Measurements from ENCODE around the gene PDE10A.

Gene PDE10A

GRCh38 chr6:165306955-165307354 is 356.1 kb downstream of the PDE10A start:
- H3K9me3 ChIP-seq (ENCODE audit: control insufficient read depth in 2 of 2, low read length in 2 of 2) = no peaks in the 10 kb centered on the region
- no peak overlapping the region for H3K9ac ChIP-seq (ENCODE audit: low read depth in 1 of 2, low read length in 2 of 2)
- H3K36me3 ChIP-seq (ENCODE audit: control insufficient read depth in 2 of 2, insufficient read depth in 2 of 2, low read length in 2 of 2) = no peaks in the 10 kb centered on the region
- no peaks in the 10 kb centered on the region for H3K27me3 ChIP-seq (ENCODE audit: control insufficient read depth in 2 of 2, insufficient read depth in 2 of 2, low read length in 2 of 2)
- H3K4me1 ChIP-seq (ENCODE audit: control insufficient read depth in 2 of 2, insufficient read depth in 2 of 2, low read length in 2 of 2) = no peaks in the 10 kb centered on the region
- H3K4me3 ChIP-seq (ENCODE audit: low read length in 2 of 2) = no peak overlapping the region
- no peak overlapping the region for H3K27ac ChIP-seq (ENCODE audit: low read depth in 2 of 2, low read length in 2 of 2)

DNA sequence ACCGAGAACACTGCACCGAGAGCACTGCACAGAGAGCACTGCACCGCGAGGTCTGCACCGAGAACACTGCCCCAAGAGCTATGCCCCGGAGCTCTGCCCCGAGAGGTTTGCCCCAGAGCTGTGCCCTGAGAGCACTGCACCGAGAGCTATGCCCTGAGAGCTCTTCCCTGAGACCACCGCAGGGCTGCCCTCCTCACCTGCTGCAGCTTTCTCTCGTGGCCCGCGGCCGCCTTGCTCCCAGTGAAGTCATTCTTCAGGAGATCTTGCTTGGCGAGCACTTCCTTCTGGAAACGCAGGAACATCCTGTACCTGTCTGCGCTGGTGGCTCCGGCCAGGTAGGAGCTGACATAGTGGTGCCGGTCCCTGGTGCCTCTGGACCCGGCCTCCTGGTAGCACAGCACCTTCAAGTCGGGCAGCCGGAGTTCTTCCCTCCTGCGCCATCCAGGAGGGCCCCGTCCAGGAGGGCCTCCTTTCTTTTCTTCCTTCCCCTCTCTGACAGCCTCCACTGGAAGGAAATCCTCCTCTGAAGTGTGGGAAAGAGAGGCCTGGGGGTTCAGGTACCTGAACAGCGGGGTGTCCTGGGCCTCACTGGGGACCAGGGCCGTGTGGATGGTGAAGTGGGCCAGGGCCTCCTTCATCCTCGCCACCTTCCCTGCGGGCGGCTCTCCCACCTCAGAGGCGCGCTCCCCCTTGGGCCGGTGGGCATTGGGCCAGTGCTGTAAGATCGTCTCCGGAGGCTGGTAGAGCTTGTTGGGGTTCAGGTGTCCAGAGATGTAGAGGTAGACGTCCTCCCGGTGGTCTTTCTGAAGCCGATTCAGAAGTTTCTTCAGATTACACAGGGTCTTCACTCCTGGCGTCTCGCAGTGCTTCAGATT is 361.4 kb downstream of the PDE10A start:
- Histone ChIP-seq H3K9ac (ENCODE audit: low read depth in 1 of 2, low read length in 2 of 2) (no peak overlapping the region), H3K9me3 (ENCODE audit: control insufficient read depth in 2 of 2, low read length in 2 of 2) (peaks cover 0 to 3% of the 10 kb centered on the region in 2 donors), H3K4me1 (ENCODE audit: control insufficient read depth in 2 of 2, insufficient read depth in 2 of 2, low read length in 2 of 2) (no peaks in the 10 kb centered on the region), H3K27ac (ENCODE audit: low read depth in 2 of 2, low read length in 2 of 2) (no peak overlapping the region), H3K27me3 (ENCODE audit: control insufficient read depth in 2 of 2, insufficient read depth in 2 of 2, low read length in 2 of 2) (no peaks in the 10 kb centered on the region), H3K36me3 (ENCODE audit: control insufficient read depth in 2 of 2, insufficient read depth in 2 of 2, low read length in 2 of 2) (no peaks in the 10 kb centered on the region), H3K4me3 (ENCODE audit: low read length in 2 of 2) (no peak overlapping the region)

DNA sequence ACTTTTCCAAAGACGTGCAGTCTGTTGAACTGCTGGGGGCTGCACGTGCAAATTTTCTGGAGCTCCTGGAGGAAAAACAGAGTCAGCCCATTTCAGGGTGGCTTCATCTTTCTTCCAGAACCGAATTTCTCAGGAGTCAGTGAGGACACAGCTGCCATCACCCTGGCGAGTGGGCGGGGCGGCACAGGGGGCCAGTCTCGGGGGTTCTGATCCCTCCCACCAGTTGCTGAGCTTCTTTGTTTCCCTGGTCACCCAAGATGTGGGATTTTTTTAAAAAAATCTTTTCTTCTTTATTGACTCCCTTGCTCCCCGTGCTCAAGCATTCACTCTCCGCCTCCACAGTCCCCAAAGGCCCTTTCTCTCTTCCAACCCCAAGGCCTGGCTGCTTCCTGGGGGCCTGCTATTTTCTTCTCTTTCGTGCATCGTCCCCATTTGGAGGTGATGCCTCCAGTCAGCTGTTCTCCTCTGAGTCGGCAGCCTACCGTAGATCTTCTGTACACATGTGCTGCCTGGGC is 362.6 kb downstream of the PDE10A start:
- H3K36me3 ChIP-seq (ENCODE audit: control insufficient read depth in 2 of 2, insufficient read depth in 2 of 2, low read length in 2 of 2) = no peaks in the 10 kb centered on the region
- H3K9ac ChIP-seq (ENCODE audit: low read depth in 1 of 2, low read length in 2 of 2) = no peak overlapping the region
- no peak overlapping the region for H3K27ac ChIP-seq (ENCODE audit: low read depth in 2 of 2, low read length in 2 of 2)
- no peak overlapping the region for H3K4me3 ChIP-seq (ENCODE audit: low read length in 2 of 2)
- no peaks in the 10 kb centered on the region for H3K27me3 ChIP-seq (ENCODE audit: control insufficient read depth in 2 of 2, insufficient read depth in 2 of 2, low read length in 2 of 2)
- H3K9me3 ChIP-seq (ENCODE audit: control insufficient read depth in 2 of 2, low read length in 2 of 2) = peaks cover 3% of the 10 kb centered on the region in 2 donors
- H3K4me1 ChIP-seq (ENCODE audit: control insufficient read depth in 2 of 2, insufficient read depth in 2 of 2, low read length in 2 of 2) = no peaks in the 10 kb centered on the region

DNA sequence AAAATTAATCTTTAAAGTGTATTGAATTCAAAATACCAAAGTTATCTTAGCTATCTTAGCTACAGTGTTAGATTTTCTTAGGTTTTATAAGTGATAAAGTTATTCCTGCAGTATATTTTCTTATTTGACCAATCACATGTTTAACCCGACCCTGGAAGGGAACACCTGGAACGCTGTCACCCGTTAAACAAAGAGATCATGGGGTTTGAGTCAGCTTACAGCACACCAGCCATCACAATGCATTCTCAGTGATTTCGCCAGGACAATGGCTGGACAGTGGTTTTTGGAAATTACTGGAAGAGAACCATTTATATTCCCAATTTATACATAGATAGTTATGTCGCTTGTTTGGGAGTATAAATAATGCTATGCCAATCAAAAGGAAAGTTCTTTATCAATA is 364.2 kb downstream of the PDE10A start:
- no peaks in the 10 kb centered on the region for H3K27me3 ChIP-seq (ENCODE audit: control insufficient read depth in 2 of 2, insufficient read depth in 2 of 2, low read length in 2 of 2)
- no peak overlapping the region for H3K9ac ChIP-seq (ENCODE audit: low read depth in 1 of 2, low read length in 2 of 2)
- H3K9me3 ChIP-seq (ENCODE audit: control insufficient read depth in 2 of 2, low read length in 2 of 2) = peaks cover 3% of the 10 kb centered on the region in 2 donors
- H3K36me3 ChIP-seq (ENCODE audit: control insufficient read depth in 2 of 2, insufficient read depth in 2 of 2, low read length in 2 of 2) = no peaks in the 10 kb centered on the region
- H3K4me1 ChIP-seq (ENCODE audit: control insufficient read depth in 2 of 2, insufficient read depth in 2 of 2, low read length in 2 of 2) = no peaks in the 10 kb centered on the region
- no peak overlapping the region for H3K27ac ChIP-seq (ENCODE audit: low read depth in 2 of 2, low read length in 2 of 2)
- H3K4me3 ChIP-seq (ENCODE audit: low read length in 2 of 2) = no peak overlapping the region

DNA sequence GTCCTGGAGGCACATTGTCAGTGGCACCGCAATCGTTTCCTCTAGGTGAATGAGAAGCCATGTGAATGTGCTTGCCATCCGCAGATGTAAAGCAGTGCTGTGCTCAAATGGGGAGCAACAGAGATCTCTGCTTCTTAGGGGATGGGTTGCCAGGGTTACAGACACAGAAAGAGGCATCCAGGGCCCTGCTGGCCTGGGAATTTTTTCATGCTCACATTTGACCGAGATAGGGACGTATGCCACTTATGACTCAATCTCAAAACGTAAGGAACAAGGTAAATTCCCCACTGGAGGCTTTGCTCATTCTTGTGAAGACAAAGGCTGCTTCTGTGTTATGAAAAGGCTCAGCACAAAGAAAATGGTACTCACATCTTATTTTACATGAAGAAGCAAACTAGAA is 364.6 kb downstream of the PDE10A start:
- no peaks in the 10 kb centered on the region for H3K36me3 ChIP-seq (ENCODE audit: control insufficient read depth in 2 of 2, insufficient read depth in 2 of 2, low read length in 2 of 2)
- H3K9me3 ChIP-seq (ENCODE audit: control insufficient read depth in 2 of 2, low read length in 2 of 2) = peaks cover 3% of the 10 kb centered on the region in 2 donors
- no peaks in the 10 kb centered on the region for H3K27me3 ChIP-seq (ENCODE audit: control insufficient read depth in 2 of 2, insufficient read depth in 2 of 2, low read length in 2 of 2)
- no peak overlapping the region for H3K9ac ChIP-seq (ENCODE audit: low read depth in 1 of 2, low read length in 2 of 2)
- no peak overlapping the region for H3K27ac ChIP-seq (ENCODE audit: low read depth in 2 of 2, low read length in 2 of 2)
- H3K4me3 ChIP-seq (ENCODE audit: low read length in 2 of 2) = no peak overlapping the region
- no peaks in the 10 kb centered on the region for H3K4me1 ChIP-seq (ENCODE audit: control insufficient read depth in 2 of 2, insufficient read depth in 2 of 2, low read length in 2 of 2)

DNA sequence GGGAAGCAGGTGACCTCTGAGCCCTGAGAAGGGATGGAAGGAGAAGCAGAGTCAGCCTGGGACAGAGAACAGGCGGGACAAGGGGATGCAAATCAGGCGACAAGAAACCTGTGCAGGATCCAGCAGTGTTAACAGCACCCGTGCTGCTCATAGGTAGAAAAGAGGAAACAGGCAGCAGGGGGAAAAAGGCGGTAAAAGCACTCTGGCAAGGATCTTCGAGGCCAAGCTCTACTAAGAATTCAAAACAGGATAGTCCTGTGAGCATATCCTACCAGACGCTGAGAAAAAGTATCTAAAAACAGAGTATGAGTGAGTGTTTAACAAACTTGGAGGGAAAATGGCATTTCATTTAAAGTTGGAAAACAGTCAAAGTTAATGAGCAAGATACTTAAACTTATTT is 370.4 kb downstream of the PDE10A start:
- no peaks in the 10 kb centered on the region for H3K27me3 ChIP-seq (ENCODE audit: control insufficient read depth in 2 of 2, insufficient read depth in 2 of 2, low read length in 2 of 2)
- H3K9me3 ChIP-seq (ENCODE audit: control insufficient read depth in 2 of 2, low read length in 2 of 2) = peaks cover 3% of the 10 kb centered on the region in 2 donors
- H3K9ac ChIP-seq (ENCODE audit: low read depth in 1 of 2, low read length in 2 of 2) = no peak overlapping the region
- H3K4me3 ChIP-seq (ENCODE audit: low read length in 2 of 2) = no peak overlapping the region
- H3K36me3 ChIP-seq (ENCODE audit: control insufficient read depth in 2 of 2, insufficient read depth in 2 of 2, low read length in 2 of 2) = no peaks in the 10 kb centered on the region
- no peaks in the 10 kb centered on the region for H3K4me1 ChIP-seq (ENCODE audit: control insufficient read depth in 2 of 2, insufficient read depth in 2 of 2, low read length in 2 of 2)
- H3K27ac ChIP-seq (ENCODE audit: low read depth in 2 of 2, low read length in 2 of 2) = no peak overlapping the region

Measured in mucosa of rectum (tissue), 2 donors.